ENCODE results near the gene LARP4.
A peak's percentile ranks its signal among the peaks of the same experiment; 100 is the strongest.

The LARP4 gene

GRCh38 chr12:50401500-50402081, 906 bp downstream of the LARP4 start:
- Histone ChIP-seq H3K4me1 (ENCODE audit: insufficient read depth, poor library complexity, severe bottlenecking) (peaks cover 36% of the 10 kb centered on the region), H3K36me3 (ENCODE audit: low read depth) (peaks cover 26% of the 10 kb centered on the region), H3K27me3 (ENCODE audit: insufficient read depth, poor library complexity, severe bottlenecking) (no peaks in the 10 kb centered on the region), H3K27ac (ENCODE audit: poor library complexity, severe bottlenecking) (peak overlapping the region; percentile 73), H3K9me3 (ENCODE audit: severe bottlenecking) (no peaks in the 10 kb centered on the region), H3K4me3 (ENCODE audit: severe bottlenecking) (peak overlapping the region; percentile 65)
- DNase-seq (ENCODE audit: low spot score) = no peak
- ATAC-seq (ENCODE audit: low read depth) = no peak
- TF ChIP-seq CTCF (IDR thresholded peaks at IDR 0.05; ENCODE audit: poor library complexity, severe bottlenecking) = no peak

DNA sequence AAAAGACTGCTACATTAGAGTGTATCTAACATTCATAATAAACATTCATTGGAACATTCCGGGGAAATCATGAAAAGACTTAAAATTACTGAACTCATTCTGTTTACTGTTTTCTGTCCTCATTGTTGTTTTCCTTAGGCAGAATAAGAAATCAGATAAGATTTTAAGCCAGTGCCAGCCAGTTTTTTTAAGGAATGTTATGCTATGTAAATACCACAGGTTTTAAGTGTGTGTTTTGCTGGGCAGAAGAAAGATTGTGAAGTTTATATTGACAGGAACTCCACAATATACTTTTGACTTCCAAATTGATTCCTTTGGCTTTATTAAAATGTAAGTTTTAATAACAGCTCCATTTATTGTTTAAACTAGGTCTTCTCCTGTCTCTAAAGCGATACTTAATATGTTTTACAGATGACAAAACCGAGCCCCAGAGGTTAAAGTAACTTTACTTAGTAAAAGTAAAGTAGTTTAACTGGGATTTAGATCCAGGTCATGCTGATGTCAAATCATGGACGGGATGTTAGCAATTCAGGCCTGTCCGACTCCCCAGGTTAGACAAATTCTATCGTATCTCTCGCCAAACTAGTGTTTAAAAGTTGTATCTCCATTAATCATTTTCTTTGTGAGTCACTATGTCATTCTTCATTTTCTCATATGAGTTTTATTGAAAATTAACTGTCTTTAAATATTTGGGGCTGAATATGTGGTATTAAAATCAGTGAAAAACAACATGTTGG, 1.7 kb downstream of the LARP4 start:
- Histone ChIP-seq H3K9me3 (ENCODE audit: severe bottlenecking) (no peaks in the 10 kb centered on the region), H3K36me3 (ENCODE audit: low read depth) (peaks cover 26% of the 10 kb centered on the region), H3K27ac (ENCODE audit: poor library complexity, severe bottlenecking) (peak overlapping the region; percentile 73), H3K4me1 (ENCODE audit: insufficient read depth, poor library complexity, severe bottlenecking) (peaks cover 30% of the 10 kb centered on the region), H3K27me3 (ENCODE audit: insufficient read depth, poor library complexity, severe bottlenecking) (no peaks in the 10 kb centered on the region), H3K4me3 (ENCODE audit: severe bottlenecking) (peak overlapping the region; percentile 65)
- no peak for TF ChIP-seq CTCF (IDR thresholded peaks at IDR 0.05; ENCODE audit: poor library complexity, severe bottlenecking)
- DNase-seq (ENCODE audit: low spot score) = no peak
- ATAC-seq (ENCODE audit: low read depth) = no peak

DNA sequence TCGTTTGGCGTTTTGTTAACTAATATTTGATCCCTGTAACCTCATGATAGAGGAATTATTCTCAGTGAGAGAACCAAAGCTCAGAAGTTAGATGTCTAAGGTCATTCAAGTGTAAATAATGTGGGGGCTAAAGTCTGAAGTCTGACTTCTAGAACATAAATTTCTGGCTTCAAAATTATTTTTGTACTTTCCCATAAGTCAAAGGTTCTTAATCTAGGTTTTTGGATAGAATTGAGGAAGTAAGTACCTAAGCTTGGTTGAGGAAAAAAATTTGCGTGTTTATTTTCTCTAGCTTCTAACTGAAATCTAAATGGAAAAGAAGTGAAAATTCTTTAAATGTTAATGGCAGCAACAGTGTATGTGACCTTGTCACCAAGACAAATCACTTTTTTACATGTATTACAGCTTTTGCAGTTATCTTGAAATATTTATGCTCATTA, 2.3 kb downstream of the LARP4 start:
- H3K36me3 ChIP-seq (ENCODE audit: low read depth) = peaks cover 26% of the 10 kb centered on the region
- ATAC-seq (ENCODE audit: low read depth) (no peak), DNase-seq (ENCODE audit: low spot score) (no peak)
- no peaks in the 10 kb centered on the region for H3K9me3 ChIP-seq (ENCODE audit: severe bottlenecking)
- TF ChIP-seq CTCF (IDR thresholded peaks at IDR 0.05; ENCODE audit: poor library complexity, severe bottlenecking) = no peak
- peak overlapping the region; percentile 65 for H3K4me3 ChIP-seq (ENCODE audit: severe bottlenecking)
- no peaks in the 10 kb centered on the region for H3K27me3 ChIP-seq (ENCODE audit: insufficient read depth, poor library complexity, severe bottlenecking)
- peaks cover 30% of the 10 kb centered on the region for H3K4me1 ChIP-seq (ENCODE audit: insufficient read depth, poor library complexity, severe bottlenecking)
- H3K27ac ChIP-seq (ENCODE audit: poor library complexity, severe bottlenecking) = peak overlapping the region; percentile 73

GRCh38 chr12:50404307-50404706, 3.6 kb downstream of the LARP4 start:
- Histone ChIP-seq H3K4me3 (ENCODE audit: severe bottlenecking) (no peak overlapping the region), H3K27me3 (ENCODE audit: insufficient read depth, poor library complexity, severe bottlenecking) (no peaks in the 10 kb centered on the region), H3K27ac (ENCODE audit: poor library complexity, severe bottlenecking) (peak overlapping the region; percentile 52), H3K36me3 (ENCODE audit: low read depth) (peaks cover 26% of the 10 kb centered on the region), H3K4me1 (ENCODE audit: insufficient read depth, poor library complexity, severe bottlenecking) (peaks cover 30% of the 10 kb centered on the region), H3K9me3 (ENCODE audit: severe bottlenecking) (no peaks in the 10 kb centered on the region)
- no peak for DNase-seq (ENCODE audit: low spot score)
- TF ChIP-seq CTCF (IDR thresholded peaks at IDR 0.05; ENCODE audit: poor library complexity, severe bottlenecking) = no peak
- ATAC-seq (ENCODE audit: low read depth) = no peak

Data from RWPE2 (cell line).